Measurements from ENCODE around the gene SS18. TPM values are rescaled to one million over a fixed set of nuclear protein-coding genes. Genes with fewer than 3 reads are reported as not detected.

SS18 gene
- total RNA-seq, 1 donor = 139 TPM

- peak; percentile 13 for DNase-seq (ENCODE audit: low read depth)
- H3K4me3 ChIP-seq (ENCODE audit: low read depth, low read length) = no peak overlapping the region
- TF ChIP-seq CTCF (IDR thresholded peaks at IDR 0.05; ENCODE audit: insufficient read depth, low read depth, low read length) = no peak
These were observed 28.8 kb upstream of the SS18 start for GRCh38 chr18:26119246-26119645.

GRCh38 chr18:26104035-26104434 lies 13.6 kb upstream of the SS18 start:
- DNase-seq (ENCODE audit: low read depth) = no peak
- H3K4me3 ChIP-seq (ENCODE audit: low read depth, low read length) = no peak overlapping the region
- TF ChIP-seq CTCF (IDR thresholded peaks at IDR 0.05; ENCODE audit: insufficient read depth, low read depth, low read length) = no peak

DNA sequence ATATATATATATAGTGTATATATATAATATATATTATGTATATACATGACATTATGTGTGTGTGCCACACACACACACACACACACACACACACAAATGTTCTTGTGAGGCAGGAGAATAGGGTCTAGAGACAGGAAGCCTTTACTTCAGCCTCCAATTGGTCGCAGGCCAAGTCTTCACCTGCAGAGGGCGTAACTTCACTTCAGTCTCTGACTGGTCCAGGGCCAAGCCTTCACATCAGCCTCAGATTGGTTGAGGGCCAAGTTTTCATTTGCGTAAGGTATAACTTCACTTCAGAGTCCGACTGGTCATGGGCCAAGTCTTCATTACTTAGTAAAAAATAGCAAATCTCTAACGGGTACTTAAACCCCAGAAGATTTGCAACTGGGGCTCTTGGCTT lies 13.2 kb upstream of the SS18 start:
- DNase-seq (ENCODE audit: low read depth) = peak; percentile 2
- peak; percentile 24 for TF ChIP-seq CTCF (IDR thresholded peaks at IDR 0.05; ENCODE audit: insufficient read depth, low read depth, low read length)
- no peak overlapping the region for H3K4me3 ChIP-seq (ENCODE audit: low read depth, low read length)

GRCh38 chr18:26097563-26097962 lies 7.2 kb upstream of the SS18 start:
- no peak for TF ChIP-seq CTCF (IDR thresholded peaks at IDR 0.05; ENCODE audit: insufficient read depth, low read depth, low read length)
- H3K4me3 ChIP-seq (ENCODE audit: low read depth, low read length) = no peak overlapping the region
- no peak for DNase-seq (ENCODE audit: low read depth)

GRCh38 chr18:26096852-26097251 lies 6.4 kb upstream of the SS18 start:
- TF ChIP-seq CTCF (IDR thresholded peaks at IDR 0.05; ENCODE audit: insufficient read depth, low read depth, low read length) = no peak
- no peak overlapping the region for H3K4me3 ChIP-seq (ENCODE audit: low read depth, low read length)

DNA sequence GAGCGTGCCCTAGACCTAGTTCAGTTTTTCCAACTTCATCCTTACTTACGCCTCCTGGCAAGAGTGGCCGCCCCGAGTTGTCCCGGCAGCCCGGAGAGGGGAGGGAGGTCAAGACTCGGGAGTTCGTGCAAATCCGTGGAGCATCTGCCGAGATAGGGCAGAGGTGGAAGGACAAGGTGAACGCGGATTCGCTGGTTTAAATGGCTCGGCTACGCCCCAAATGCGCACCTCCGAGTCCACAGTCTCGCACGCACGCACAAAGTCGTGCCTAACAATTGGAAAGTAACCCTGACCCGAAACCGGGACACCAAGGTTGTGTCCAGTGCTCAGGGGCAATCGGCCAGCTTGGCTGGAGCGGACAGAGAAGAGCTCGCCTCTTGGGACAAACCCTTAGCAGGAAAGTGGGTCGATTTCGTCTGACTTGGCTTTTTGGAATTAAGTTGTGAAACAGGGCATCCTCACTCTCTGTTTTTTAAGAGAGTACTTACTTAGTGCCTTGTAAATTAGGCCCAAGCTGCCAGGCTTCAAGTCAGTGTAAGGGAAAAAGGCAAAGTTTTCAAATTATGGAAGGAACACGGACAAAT lies 726 bp upstream of the SS18 start:
- H3K4me3 ChIP-seq (ENCODE audit: low read depth, low read length) = peak overlapping the region; percentile 91
- DNase-seq (ENCODE audit: low read depth) = no peak
- TF ChIP-seq CTCF (IDR thresholded peaks at IDR 0.05; ENCODE audit: insufficient read depth, low read depth, low read length) = no peak

More at GRCh38 chr18:26096852-26097251, 6.4 kb upstream of the SS18 start:
- DNase-seq (ENCODE audit: low read depth) = no peak

All from fibroblast of villous mesenchyme (primary cell).